K562 (cell line): ENCODE results near the gene FRMD4B. TPM values are rescaled to one million over a fixed set of nuclear protein-coding genes. Genes with fewer than 3 reads are reported as not detected.

Source experiments
- CBX1 ChIP-seq: sonication (generic); IDR thresholded peaks from 2 replicates; pipeline ENCODE4 v1.6.1; 2016; ENCODE audit warnings: antibody characterized with exemption, low read depth, mild to moderate bottlenecking
- CEBPB ChIP-seq: fragments of 450-650 bp; IDR thresholded peaks from 2 replicates; pipeline ENCODE4 v1.6.1; 2016; ENCODE audit warnings: missing genetic modification characterization, missing compliant biosample characterization
- CTBP1 ChIP-seq: fragments of 450-650 bp; IDR thresholded peaks from 2 replicates; pipeline ENCODE4 v1.6.1; 2016; ENCODE audit warnings: borderline replicate concordance
- FOXA1 ChIP-seq: fragments of 450-650 bp; IDR thresholded peaks from 2 replicates; pipeline ENCODE4 v1.6.1; 2016; ENCODE audit warnings: mild to moderate bottlenecking, borderline replicate concordance
- FOXJ2 ChIP-seq: fragments of 200-800 bp; sonication (Bioruptor generic); IDR thresholded peaks from 2 replicates; pipeline ENCODE4 v1.6.1; 2016; ENCODE audit warnings: missing genetic modification characterization, missing compliant biosample characterization
- HOXB6 ChIP-seq: fragments of 250-450 bp; sonication (Bioruptor Pico); IDR thresholded peaks from 2 replicates; pipeline ENCODE4 v1.5.1; 2022; ENCODE audit warnings: mild to moderate bottlenecking, borderline replicate concordance
- KDM2B ChIP-seq: fragments of 250-450 bp; sonication (Bioruptor Pico); IDR thresholded peaks from 2 replicates; pipeline ENCODE4 v1.8.0; 2021; ENCODE audit warnings: mild to moderate bottlenecking, moderate library complexity
- MAFF ChIP-seq: IDR thresholded peaks from 2 replicates; pipeline ENCODE4 v1.6.1; 2012; ENCODE audit warnings: low read length, improper control_type of control experiment
- MCM3 ChIP-seq: fragments of 450-650 bp; IDR thresholded peaks from 2 replicates; pipeline ENCODE4 v1.6.1; 2016
- MYBL2 ChIP-seq, 2 experiments: fragments of 450-650 bp in 1 of 2; sonication (generic) in 1 of 2; formaldehyde crosslinking in 1 of 2; IDR thresholded peaks; 2 replicates each; pipeline versions ENCODE4 v1.6.1 to v1.8.1; 2017 to 2022; ENCODE audit warnings: borderline replicate concordance in 1 of 2, inconsistent platforms in 1 of 2, low read depth in 1 of 2, mild to moderate bottlenecking in 1 of 2, missing genetic modification reagents in 1 of 2, moderate library complexity in 1 of 2
- PTRF ChIP-seq: fragments of 450-650 bp; IDR thresholded peaks from 2 replicates; pipeline ENCODE4 v1.6.1; 2016; ENCODE audit warnings: mild to moderate bottlenecking, missing genetic modification characterization, missing compliant biosample characterization
- RBM25 ChIP-seq: fragments of 200-400 bp; formaldehyde crosslinking; IDR thresholded peaks from 2 replicates; pipeline ENCODE4 v1.6.1; 2018; ENCODE audit warnings: low read length, low read depth, moderate library complexity; ENCODE audit not compliant: severe bottlenecking
- SETDB1 ChIP-seq: IDR thresholded peaks from one replicate; pipeline ENCODE4 v1.6.1; 2012; ENCODE audit warnings: low read length, control low read depth, inconsistent platforms
- SMC3 ChIP-seq: conservative IDR thresholded peaks from 2 replicates; pipeline ENCODE4 v1.6.1; 2011; ENCODE audit warnings: low read depth, low read length, improper control_type of control experiment; ENCODE audit not compliant: insufficient read depth
- ZC3H8 ChIP-seq: fragments of 450-650 bp; IDR thresholded peaks from 2 replicates; pipeline ENCODE4 v1.6.1; 2017
- ZZZ3 ChIP-seq: fragments of 450-650 bp; IDR thresholded peaks from 2 replicates; pipeline ENCODE4 v1.6.1; 2016; ENCODE audit warnings: antibody characterized with exemption, mild to moderate bottlenecking, moderate library complexity
- polyA plus RNA-seq, 8 experiments: library from polyadenylated mRNA; depleted of rRNA in 4 of 8; stranded (reverse) in 5 of 8; unstranded in 3 of 8; fragments of >200 nt; fragmentation: Nextera tagmentation in 2 of 8; fragmentation: Illumina TruSeq in 1 of 8; extraction: Ambion mirVana in 2 of 8; extraction: Trizol in 1 of 8; gene quantifications; 2 replicates each; pipeline versions ENCODE4 v1.2.1 to v1.2.3, GENCODE V29; 2011 to 2014; ENCODE audit warnings: inconsistent platforms in 1 of 8, missing spikeins in 1 of 8
- total RNA-seq, 7 experiments: library from RNA; depleted of rRNA in 6 of 7; stranded (reverse); fragments of >200 nt in 6 of 7; fragmentation: Illumina TruSeq in 2 of 7; extraction: Trizol in 2 of 7; gene quantifications; 2 replicates each; pipeline versions ENCODE4 v1.2.1 to v1.2.3, GENCODE V29; 2011 to 2021; ENCODE audit warnings: low replicate concordance in 1 of 7
- TF ChIP-seq, protein P1 (sequence below): fragments of 450-650 bp; IDR thresholded peaks from 2 replicates; pipeline ENCODE4 v1.6.1; 2018; ENCODE audit not compliant: partially characterized antibody
- TF ChIP-seq, protein P2 (sequence below): sonication (generic); formaldehyde crosslinking; IDR thresholded peaks from 2 replicates; pipeline ENCODE4 v1.8.0; 2022; ENCODE audit warnings: missing genetic modification reagents, mild to moderate bottlenecking, borderline replicate concordance

The FRMD4B gene
- total and polyA plus RNA-seq, 9 of the 15 experiments (the other 6 are each of a cell fraction or from before 2014, with no cell fraction given), result 0.03 to 0.09 (median 0.04) TPM; not detected in 3

DNA sequence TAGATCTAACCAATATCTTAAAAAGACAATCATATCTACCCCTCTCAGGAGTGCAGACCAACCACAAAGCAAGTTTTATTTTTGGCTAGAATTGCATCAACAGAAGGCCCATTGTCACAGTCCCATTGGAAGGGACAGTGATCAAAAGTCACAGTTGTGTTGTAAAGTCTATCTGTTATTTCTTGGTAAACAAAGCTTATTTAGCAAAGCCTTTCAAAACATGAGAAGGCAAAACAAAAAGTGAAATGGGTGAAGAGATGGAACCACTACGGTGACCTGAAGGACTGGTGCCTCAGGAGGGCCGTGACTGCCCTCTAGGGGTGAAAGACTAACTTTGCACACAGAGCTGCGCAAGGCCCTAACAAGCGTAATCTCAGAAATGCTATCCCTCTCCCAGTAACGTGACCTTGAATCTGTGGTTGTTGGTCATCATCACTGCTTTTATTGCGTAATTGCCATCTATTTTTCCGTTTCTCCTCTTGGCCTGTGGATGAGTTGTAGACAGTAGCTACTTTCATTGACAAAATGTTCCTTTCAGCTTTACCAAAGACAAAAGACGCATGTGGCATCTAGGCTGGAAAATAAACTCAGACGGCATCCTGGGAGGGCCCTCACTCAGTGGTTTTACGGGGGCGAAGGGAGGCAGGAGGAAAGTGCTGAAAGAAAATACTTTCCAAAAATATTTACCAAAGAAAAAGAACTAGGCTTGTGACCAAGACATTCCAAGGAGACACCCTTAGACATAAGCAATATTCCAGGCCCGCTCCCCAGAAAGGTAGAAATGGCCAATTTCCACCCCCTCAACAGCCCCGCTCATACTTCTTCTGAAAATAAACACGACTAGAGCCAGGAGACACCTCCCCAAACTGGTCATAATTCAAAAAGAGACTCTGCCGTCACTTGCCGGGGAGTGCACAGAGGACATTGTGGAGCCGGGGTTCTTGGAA is 79.4 kb downstream of the FRMD4B start (continued):
- TF ChIP-seq KDM2B (no peak), FOXA1 (no peak), MAFF (no peak), PTRF (tag) (no peak), ZC3H8 (no peak), HOXB6 (no peak), MCM3 (no peak), SETDB1 (no peak), ZZZ3 (no peak), RBM25 (no peak), CEBPB (peak; percentile 84), MYBL2 (IDR thresholded peaks at IDR 0.05; ENCODE audit: low read depth) (no peak), MYBL2 (CRISPR knock-in tag; IDR thresholded peaks at IDR 0.05; ENCODE audit: borderline replicate concordance) (no peak), CTBP1 (peak; percentile 44; the same call in 1 of the 2 replicates), SMC3 (peak; percentile 61), FOXJ2 (no peak), CBX1 (no peak)
- TF ChIP-seq, protein P1, sequence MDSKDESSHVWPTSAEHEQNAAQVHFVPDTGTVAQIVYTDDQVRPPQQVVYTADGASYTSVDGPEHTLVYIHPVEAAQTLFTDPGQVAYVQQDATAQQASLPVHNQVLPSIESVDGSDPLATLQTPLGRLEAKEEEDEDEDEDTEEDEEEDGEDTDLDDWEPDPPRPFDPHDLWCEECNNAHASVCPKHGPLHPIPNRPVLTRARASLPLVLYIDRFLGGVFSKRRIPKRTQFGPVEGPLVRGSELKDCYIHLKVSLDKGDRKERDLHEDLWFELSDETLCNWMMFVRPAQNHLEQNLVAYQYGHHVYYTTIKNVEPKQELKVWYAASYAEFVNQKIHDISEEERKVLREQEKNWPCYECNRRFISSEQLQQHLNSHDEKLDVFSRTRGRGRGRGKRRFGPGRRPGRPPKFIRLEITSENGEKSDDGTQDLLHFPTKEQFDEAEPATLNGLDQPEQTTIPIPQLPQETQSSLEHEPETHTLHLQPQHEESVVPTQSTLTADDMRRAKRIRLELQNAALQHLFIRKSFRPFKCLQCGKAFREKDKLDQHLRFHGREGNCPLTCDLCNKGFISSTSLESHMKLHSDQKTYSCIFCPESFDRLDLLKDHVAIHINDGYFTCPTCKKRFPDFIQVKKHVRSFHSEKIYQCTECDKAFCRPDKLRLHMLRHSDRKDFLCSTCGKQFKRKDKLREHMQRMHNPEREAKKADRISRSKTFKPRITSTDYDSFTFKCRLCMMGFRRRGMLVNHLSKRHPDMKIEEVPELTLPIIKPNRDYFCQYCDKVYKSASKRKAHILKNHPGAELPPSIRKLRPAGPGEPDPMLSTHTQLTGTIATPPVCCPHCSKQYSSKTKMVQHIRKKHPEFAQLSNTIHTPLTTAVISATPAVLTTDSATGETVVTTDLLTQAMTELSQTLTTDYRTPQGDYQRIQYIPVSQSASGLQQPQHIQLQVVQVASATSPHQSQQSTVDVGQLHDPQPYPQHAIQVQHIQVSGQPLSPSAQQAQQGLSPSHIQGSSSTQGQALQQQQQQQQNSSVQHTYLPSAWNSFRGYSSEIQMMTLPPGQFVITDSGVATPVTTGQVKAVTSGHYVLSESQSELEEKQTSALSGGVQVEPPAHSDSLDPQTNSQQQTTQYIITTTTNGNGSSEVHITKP, result no peak
- TF ChIP-seq, protein P2, sequence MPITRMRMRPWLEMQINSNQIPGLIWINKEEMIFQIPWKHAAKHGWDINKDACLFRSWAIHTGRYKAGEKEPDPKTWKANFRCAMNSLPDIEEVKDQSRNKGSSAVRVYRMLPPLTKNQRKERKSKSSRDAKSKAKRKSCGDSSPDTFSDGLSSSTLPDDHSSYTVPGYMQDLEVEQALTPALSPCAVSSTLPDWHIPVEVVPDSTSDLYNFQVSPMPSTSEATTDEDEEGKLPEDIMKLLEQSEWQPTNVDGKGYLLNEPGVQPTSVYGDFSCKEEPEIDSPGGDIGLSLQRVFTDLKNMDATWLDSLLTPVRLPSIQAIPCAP (CRISPR knock-in tag), result no peak
